Liver (tissue), 3 donors: ENCODE results near the gene CR1.

Experiments used
- CTCF ChIP-seq: fragments of 150-350 bp; IDR thresholded peaks from 2 replicates; pipeline ENCODE4 v1.5.1; 2017; ENCODE audit warnings: improper control_type of control experiment, low read depth, low read length; ENCODE audit not compliant: missing input control
- FOXA1 ChIP-seq: IDR thresholded peaks from 2 replicates; pipeline ENCODE4 v1.6.1; 2016; ENCODE audit warnings: antibody characterized with exemption
- RAD21 ChIP-seq, 2 donors: IDR thresholded peaks; 2 replicates each; pipeline ENCODE4 v1.6.1; 2016; ENCODE audit warnings: antibody characterized with exemption in 2 of 2, mild to moderate bottlenecking in 2 of 2
- YY1 ChIP-seq: IDR thresholded peaks from 2 replicates; pipeline ENCODE4 v1.6.1; 2016; ENCODE audit warnings: antibody characterized with exemption, mild to moderate bottlenecking
- ZBTB33 ChIP-seq: IDR thresholded peaks from 2 replicates; pipeline ENCODE4 v1.6.1; 2016; ENCODE audit warnings: antibody characterized with exemption
- TF ChIP-seq, protein P1 (sequence below): IDR thresholded peaks from 2 replicates; pipeline ENCODE4 v1.6.1; 2016; ENCODE audit warnings: antibody characterized with exemption, mild to moderate bottlenecking
- donor health status: healthy.
- donor health status: healthy.

DNA sequence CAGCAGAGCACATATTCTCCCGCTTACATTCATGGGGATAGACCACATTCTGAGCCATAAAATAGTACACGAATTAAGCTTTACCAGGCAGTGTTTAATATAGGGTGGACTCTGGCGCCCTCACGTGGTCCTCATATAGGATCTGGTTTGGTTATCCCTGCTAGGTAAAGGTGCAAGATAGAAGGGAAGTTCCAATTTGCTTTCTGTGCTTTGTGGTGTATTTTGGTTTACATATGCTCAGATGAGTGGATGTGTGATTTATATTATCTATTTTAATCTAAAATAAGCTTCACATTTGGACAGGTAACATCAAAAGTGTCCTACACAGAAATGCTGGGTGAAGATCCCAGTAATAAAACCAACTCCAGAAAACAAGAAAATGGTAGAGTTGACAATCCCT lies 3.6 kb downstream of the CR1 start:
- TF ChIP-seq CTCF, result peak; percentile 77
- no peak for TF ChIP-seq YY1
- no peak for TF ChIP-seq ZBTB33
- TF ChIP-seq, protein P1, sequence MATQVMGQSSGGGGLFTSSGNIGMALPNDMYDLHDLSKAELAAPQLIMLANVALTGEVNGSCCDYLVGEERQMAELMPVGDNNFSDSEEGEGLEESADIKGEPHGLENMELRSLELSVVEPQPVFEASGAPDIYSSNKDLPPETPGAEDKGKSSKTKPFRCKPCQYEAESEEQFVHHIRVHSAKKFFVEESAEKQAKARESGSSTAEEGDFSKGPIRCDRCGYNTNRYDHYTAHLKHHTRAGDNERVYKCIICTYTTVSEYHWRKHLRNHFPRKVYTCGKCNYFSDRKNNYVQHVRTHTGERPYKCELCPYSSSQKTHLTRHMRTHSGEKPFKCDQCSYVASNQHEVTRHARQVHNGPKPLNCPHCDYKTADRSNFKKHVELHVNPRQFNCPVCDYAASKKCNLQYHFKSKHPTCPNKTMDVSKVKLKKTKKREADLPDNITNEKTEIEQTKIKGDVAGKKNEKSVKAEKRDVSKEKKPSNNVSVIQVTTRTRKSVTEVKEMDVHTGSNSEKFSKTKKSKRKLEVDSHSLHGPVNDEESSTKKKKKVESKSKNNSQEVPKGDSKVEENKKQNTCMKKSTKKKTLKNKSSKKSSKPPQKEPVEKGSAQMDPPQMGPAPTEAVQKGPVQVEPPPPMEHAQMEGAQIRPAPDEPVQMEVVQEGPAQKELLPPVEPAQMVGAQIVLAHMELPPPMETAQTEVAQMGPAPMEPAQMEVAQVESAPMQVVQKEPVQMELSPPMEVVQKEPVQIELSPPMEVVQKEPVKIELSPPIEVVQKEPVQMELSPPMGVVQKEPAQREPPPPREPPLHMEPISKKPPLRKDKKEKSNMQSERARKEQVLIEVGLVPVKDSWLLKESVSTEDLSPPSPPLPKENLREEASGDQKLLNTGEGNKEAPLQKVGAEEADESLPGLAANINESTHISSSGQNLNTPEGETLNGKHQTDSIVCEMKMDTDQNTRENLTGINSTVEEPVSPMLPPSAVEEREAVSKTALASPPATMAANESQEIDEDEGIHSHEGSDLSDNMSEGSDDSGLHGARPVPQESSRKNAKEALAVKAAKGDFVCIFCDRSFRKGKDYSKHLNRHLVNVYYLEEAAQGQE, result no peak
- TF ChIP-seq FOXA1, result no peak
- peak; percentile 97 for TF ChIP-seq RAD21 (IDR thresholded peaks at IDR 0.05)
